Natural killer cell (primary cell): ENCODE measurements around the gene ACOT7. TPM values are rescaled to one million over a fixed set of nuclear protein-coding genes. Genes with fewer than 3 reads are reported as not detected.

Experiments used
- ATAC-seq, 3 donors: fragments of 150-1000 bp in 2 of 3; fragments of 200-7000 bp in 1 of 3; cut with Tn5 transposase; 1 replicate in 1 of 3; 2 replicates in 2 of 3; pipeline ENCODE4 v1.10.0; 2021; ENCODE audit warnings: mild to moderate bottlenecking in 2 of 3, moderate library complexity in 2 of 3
- DNase-seq, 2 donors: peaks; one replicate each; pipeline versions ENCODE4 v3.0.0 to v3.0.0-alpha.2; 2013 to 2021; ENCODE audit warnings: mixed read lengths in 1 of 2
- H3K27ac ChIP-seq: one replicate; pipeline ENCODE4 v1.5.1; 2013; ENCODE audit warnings: mild to moderate bottlenecking, low read length
- H3K27me3 ChIP-seq: one replicate; pipeline ENCODE4 v1.6.1; 2013; ENCODE audit warnings: low read length; ENCODE audit not compliant: control insufficient read depth, insufficient read depth
- H3K36me3 ChIP-seq: one replicate; pipeline ENCODE4 v1.6.1; 2013; ENCODE audit warnings: low read length; ENCODE audit not compliant: control insufficient read depth, insufficient read depth
- H3K4me1 ChIP-seq: one replicate; pipeline ENCODE4 v1.6.1; 2013; ENCODE audit warnings: low read length; ENCODE audit not compliant: control insufficient read depth, insufficient read depth
- H3K4me3 ChIP-seq: one replicate; pipeline ENCODE4 v1.5.1; 2013; ENCODE audit warnings: low read length
- H3K9me3 ChIP-seq: one replicate; pipeline ENCODE4 v1.6.1; 2013; ENCODE audit warnings: low read length; ENCODE audit not compliant: control insufficient read depth, insufficient read depth
- H3K27ac Mint-ChIP-seq, 2 donors: one replicate each; pipeline ENCODE4 v1.8.0; 2022; ENCODE audit warnings: mild to moderate bottlenecking in 2 of 2, mixed read lengths in 2 of 2, moderate library complexity in 1 of 2
- H3K27me3 Mint-ChIP-seq, 2 donors: one replicate each; pipeline ENCODE4 v1.8.0; 2022; ENCODE audit warnings: low read depth in 2 of 2, mixed read lengths in 2 of 2
- H3K36me3 Mint-ChIP-seq: one replicate; pipeline ENCODE4 v1.8.0; 2022; ENCODE audit warnings: mixed read lengths
- H3K4me1 Mint-ChIP-seq, 2 donors: one replicate each; pipeline ENCODE4 v1.8.0; 2022; ENCODE audit warnings: mixed read lengths in 2 of 2
- H3K4me3 Mint-ChIP-seq: one replicate; pipeline ENCODE4 v1.8.0; 2022; ENCODE audit warnings: mild to moderate bottlenecking, moderate library complexity, mixed read lengths
- H3K9me3 Mint-ChIP-seq, 2 donors: one replicate each; pipeline ENCODE4 v1.8.0; 2022; ENCODE audit warnings: mixed read lengths in 2 of 2
- CTCF ChIP-seq: fragments of 200-600 bp; IDR thresholded peaks from one replicate; pipeline ENCODE4 v1.8.0; 2022; ENCODE audit warnings: antibody characterized with exemption
- WGBS: methylation state at CpG from one replicate; pipeline ENCODE4 v1.1.7; 2013; ENCODE audit warnings: missing lambda C conversion rate; ENCODE audit not compliant: insufficient coverage; 5-methylcytosine and 5-hydroxymethylcytosine counted together
- intact Hi-C: fragments of 100-400 bp; cut with micrococcal nuclease; formaldehyde crosslinking; loops from one replicate; pipeline ENCODE4 v1.14.2; 2022
- total RNA-seq, 4 donors: library from RNA; stranded (reverse); fragments of 120-200 nt in 1 of 4; gene quantifications; one replicate each; pipeline versions ENCODE4 v1.2.3 to v1.2.4, GENCODE V29; 2013 to 2022

The ACOT7 gene
- total RNA-seq, 3 donors from 2014 or later (not counting 1 experiment from before 2014, with no cell fraction given) = 11.5 to 16.9 (median 15.4) TPM

GRCh38 chr1:6384135-6384534, 9.4 kb downstream of the ACOT7 start:
- Histone ChIP-seq H3K4me3 (no peak overlapping the region), H3K27ac (no peak overlapping the region), H3K4me1 (no peaks in the 10 kb centered on the region), H3K36me3 (no peaks in the 10 kb centered on the region), H3K9me3 (no peaks in the 10 kb centered on the region), H3K27me3 (no peaks in the 10 kb centered on the region)
- TF ChIP-seq CTCF = no peak
- H3K9me3 Mint-ChIP-seq = no peaks in the 10 kb centered on the region
- intact Hi-C loops = no loop called here
- DNase-seq (no peak), ATAC-seq (no peak)
- 100% methylated on average over 1 of the region's 1 CpG for WGBS
- H3K4me1 Mint-ChIP-seq = peaks cover 0 to 4% of the 10 kb centered on the region in 2 donors
- no peaks in the 10 kb centered on the region for H3K36me3 Mint-ChIP-seq
- H3K27me3 Mint-ChIP-seq = no peaks in the 10 kb centered on the region
- H3K4me3 Mint-ChIP-seq = no peak overlapping the region
- H3K27ac Mint-ChIP-seq = no peak overlapping the region

GRCh38 chr1:6380037-6380436, 13.5 kb downstream of the ACOT7 start:
- TF ChIP-seq CTCF = no peak
- no peaks in the 10 kb centered on the region for H3K9me3 ChIP-seq
- DNase-seq = no peak
- H3K9me3 Mint-ChIP-seq = no peaks in the 10 kb centered on the region
- H3K36me3 ChIP-seq = no peaks in the 10 kb centered on the region
- intact Hi-C loops = no loop called here
- H3K4me3 ChIP-seq = no peak overlapping the region
- no peaks in the 10 kb centered on the region for H3K36me3 Mint-ChIP-seq
- no peak overlapping the region for H3K27ac Mint-ChIP-seq
- no peak for ATAC-seq
- no peaks in the 10 kb centered on the region for H3K27me3 ChIP-seq
- no peak overlapping the region for H3K27ac ChIP-seq
- no peaks in the 10 kb centered on the region for H3K4me1 ChIP-seq
- H3K4me1 Mint-ChIP-seq = no peaks in the 10 kb centered on the region
- 94% methylated on average over 7 of the region's 7 CpGs for WGBS
- H3K27me3 Mint-ChIP-seq = no peaks in the 10 kb centered on the region
- H3K4me3 Mint-ChIP-seq = no peak overlapping the region

- Mint-ChIP-seq H3K9me3 (no peaks in the 10 kb centered on the region), H3K36me3 (no peaks in the 10 kb centered on the region), H3K27ac (no peak overlapping the region), H3K4me3 (no peak overlapping the region), H3K4me1 (no peaks in the 10 kb centered on the region), H3K27me3 (no peaks in the 10 kb centered on the region)
- TF ChIP-seq CTCF = no peak
- no peaks in the 10 kb centered on the region for H3K27me3 ChIP-seq
- H3K27ac ChIP-seq = no peak overlapping the region
- H3K36me3 ChIP-seq = no peaks in the 10 kb centered on the region
- H3K9me3 ChIP-seq = no peaks in the 10 kb centered on the region
- H3K4me3 ChIP-seq = no peak overlapping the region
- ATAC-seq = no peak
- intact Hi-C loops = no loop called here
- no peak for DNase-seq
- no peaks in the 10 kb centered on the region for H3K4me1 ChIP-seq
- 89% methylated on average over 11 of the region's 12 CpGs for WGBS
Measured at GRCh38 chr1:6378096-6378746, 15.3 kb downstream of the ACOT7 start.
